K562 (cell line): Measurements from ENCODE around the gene CTCFL. TPM values are rescaled to one million over a fixed set of nuclear protein-coding genes. Genes with fewer than 3 reads are reported as not detected.
A peak's percentile ranks its signal among the peaks of the same experiment; 100 is the strongest.

Source experiments
- ATAC-seq: fragments of 200-7000 bp; cut with Tn5 transposase; 3 replicates; pipeline ENCODE4 v1.9.1; 2020; ENCODE audit warnings: moderate library complexity
- BruUV-seq: library from RNA; stranded (reverse); fragments of 400-500 nt; replicated peaks from 2 replicates; lab custom pipeline; 2021; lab: Mats Ljungman, UMichigan
- CTCF ChIA-PET: fragments of 300-600 bp; formaldehyde crosslinking; extraction: SDS; loops from one replicate; lab custom pipeline; 2021; ENCODE audit warnings: low intra/inter-chr PET ratio; lab: Yijun Ruan, JAX
- POLR2A ChIA-PET: fragments of 300-600, 350-650 bp; sonication (Branson Sonifier 250); formaldehyde crosslinking; extraction: SDS; loops from one replicate; lab custom pipeline; 2021; ENCODE audit warnings: antibody characterized with exemption, inconsistent platforms; lab: Yijun Ruan, JAX
- DNase-seq, 4 experiments: peaks; one replicate each; pipeline versions ENCODE4 v3.0.0 to v3.0.0-alpha.2; 2011 to 2018; ENCODE audit warnings: low spot score in 3 of 4, mixed read lengths in 3 of 4; ENCODE audit errors: extremely low read depth in 1 of 4
- FAIRE-seq: peaks from 2 replicates; lab custom pipeline; 2011; peaks lifted over from hg19 to GRCh38; lab: Jason Lieb, UNC
- H2AFZ ChIP-seq: 2 replicates; pipeline ENCODE4 v1.6.0; 2011; ENCODE audit warnings: low read depth, low read length, control low read depth, inconsistent platforms
- H3K27ac ChIP-seq: fragments of 200-600 bp; 3 replicates; pipeline ENCODE4 v1.8.0; 2011; ENCODE audit warnings: low read depth, mild to moderate bottlenecking, control low read depth, inconsistent platforms, low read length, moderate library complexity, mixed read lengths; ENCODE audit errors: extremely low read depth
- H3K27me3 ChIP-seq, 2 experiments: fragments of 300-600 bp in 1 of 2; 2 replicates in 1 of 2; 3 replicates in 1 of 2; pipeline versions ENCODE4 v1.6.0 to v1.8.0; 2011; ENCODE audit warnings: inconsistent platforms in 2 of 2, low read length in 2 of 2, mild to moderate bottlenecking in 1 of 2, mixed read lengths in 1 of 2, moderate library complexity in 1 of 2; ENCODE audit not compliant: control insufficient read depth in 2 of 2, insufficient read depth in 2 of 2
- H3K36me3 ChIP-seq: fragments of 300-600 bp; 3 replicates; pipeline ENCODE4 v1.8.0; 2011; ENCODE audit warnings: mild to moderate bottlenecking, low read length, inconsistent platforms; ENCODE audit not compliant: control insufficient read depth, insufficient read depth
- H3K4me1 ChIP-seq, 2 experiments: fragments of 200-600 bp in 1 of 2; replicated peaks in 1 of 2; 2 replicates in 1 of 2; 3 replicates in 1 of 2; pipeline versions ENCODE4 v1.5.1 to v1.8.0; 2011; ENCODE audit warnings: inconsistent platforms in 2 of 2, low read length in 2 of 2, mild to moderate bottlenecking in 1 of 2, mixed read lengths in 1 of 2, moderate library complexity in 1 of 2; ENCODE audit not compliant: control insufficient read depth in 2 of 2, insufficient read depth in 2 of 2
- H3K4me2 ChIP-seq: 2 replicates; pipeline ENCODE4 v1.6.1; 2011; ENCODE audit warnings: low read length, control low read depth, inconsistent platforms, mixed read lengths; ENCODE audit not compliant: insufficient read depth
- H3K4me3 ChIP-seq: fragments of 200-600 bp; sonication (generic), shearing (Covaris generic); 2 replicates; pipeline ENCODE4 v1.5.1; 2016; ENCODE audit warnings: control low read depth, inconsistent platforms
- H3K79me2 ChIP-seq: fragments of 200-600 bp; 3 replicates; pipeline ENCODE4 v1.8.0; 2011; ENCODE audit warnings: low read length, inconsistent platforms; ENCODE audit not compliant: control insufficient read depth, insufficient read depth
- H3K9ac ChIP-seq, 2 experiments: 2 replicates each; pipeline versions ENCODE4 v1.6.0 to v1.6.1; 2011; ENCODE audit warnings: low read depth in 2 of 2, low read length in 2 of 2, control low read depth in 1 of 2, inconsistent platforms in 1 of 2, mild to moderate bottlenecking in 1 of 2, mixed read lengths in 1 of 2; ENCODE audit not compliant: insufficient read depth in 1 of 2
- H3K9me1 ChIP-seq: one replicate; pipeline ENCODE4 v1.6.0; 2011; ENCODE audit warnings: inconsistent platforms, mild to moderate bottlenecking, low read length, moderate library complexity; ENCODE audit not compliant: control insufficient read depth, insufficient read depth
- H3K9me3 ChIP-seq: replicated peaks from 2 replicates; pipeline ENCODE4 v1.5.1; 2011; ENCODE audit warnings: low read depth, low read length, inconsistent platforms; ENCODE audit not compliant: control insufficient read depth, insufficient read depth
- H4K20me1 ChIP-seq: replicated peaks from 2 replicates; pipeline ENCODE4 v1.6.1; 2011; ENCODE audit warnings: low read length, inconsistent platforms, mixed read lengths; ENCODE audit not compliant: control insufficient read depth, insufficient read depth
- AFF1 ChIP-seq, 2 experiments: fragments of 450-650 bp; IDR thresholded peaks; 2 replicates each; pipeline ENCODE4 v1.6.1; 2018; ENCODE audit warnings: mild to moderate bottlenecking in 2 of 2, low read depth in 1 of 2; ENCODE audit not compliant: partially characterized antibody in 2 of 2
- CBFB ChIP-seq: sonication (generic); formaldehyde crosslinking; IDR thresholded peaks from 2 replicates; pipeline ENCODE4 v1.4.0; 2020; ENCODE audit warnings: mild to moderate bottlenecking, missing genetic modification reagents
- CREBBP ChIP-seq: IDR thresholded peaks from one replicate; pipeline ENCODE4 v1.6.1; 2012; ENCODE audit warnings: low read depth, mild to moderate bottlenecking, control low read depth, inconsistent platforms, low read length
- CREM ChIP-seq: IDR thresholded peaks from 2 replicates; pipeline ENCODE4 v1.6.1; 2014; ENCODE audit warnings: antibody characterized with exemption, low read depth
- E2F6 ChIP-seq, 2 experiments: IDR thresholded peaks; 2 replicates each; pipeline ENCODE4 v1.6.1; 2011; ENCODE audit warnings: borderline replicate concordance in 1 of 2, control low read depth in 1 of 2, low read depth in 1 of 2, low read length in 1 of 2, mild to moderate bottlenecking in 1 of 2, mixed read lengths in 1 of 2, moderate library complexity in 1 of 2; ENCODE audit not compliant: insufficient read depth in 1 of 2, insufficient read length in 1 of 2, poor library complexity in 1 of 2, severe bottlenecking in 1 of 2; ENCODE audit errors: extremely low read depth in 1 of 2
- HOXB6 ChIP-seq: fragments of 250-450 bp; sonication (Bioruptor Pico); IDR thresholded peaks from 2 replicates; pipeline ENCODE4 v1.5.1; 2022; ENCODE audit warnings: mild to moderate bottlenecking, borderline replicate concordance
- KLF16 ChIP-seq: IDR thresholded peaks from 2 replicates; pipeline ENCODE4 v1.6.1; 2016; ENCODE audit warnings: antibody characterized with exemption
- MTA1 ChIP-seq: fragments of 450-650 bp; IDR thresholded peaks from 2 replicates; pipeline ENCODE4 v1.6.1; 2017; ENCODE audit warnings: borderline replicate concordance
- NR3C1 ChIP-seq: sonication (generic); formaldehyde crosslinking; IDR thresholded peaks from 2 replicates; pipeline ENCODE4 v1.8.1; 2022; ENCODE audit warnings: missing genetic modification reagents
- TRIM25 ChIP-seq: fragments of 450-650 bp; IDR thresholded peaks from 2 replicates; pipeline ENCODE4 v1.7.0; 2016; ENCODE audit warnings: borderline replicate concordance
- XRCC5 ChIP-seq: fragments of 200-400 bp; formaldehyde crosslinking; IDR thresholded peaks from 2 replicates; pipeline ENCODE4 v1.6.1; 2017; ENCODE audit warnings: low read depth, mild to moderate bottlenecking, low read length
- ZBTB34 ChIP-seq: fragments of 250-450 bp; sonication (Bioruptor Pico); IDR thresholded peaks from 2 replicates; pipeline ENCODE4 v1.8.0; 2021; ENCODE audit warnings: mild to moderate bottlenecking, moderate library complexity
- WGBS: fragments of 100-300 bp; shearing (Covaris generic); methylation state at CpG from one replicate; pipeline ENCODE4 v1.1.6; 2016; ENCODE audit warnings: low coverage, mixed read lengths; ENCODE audit not compliant: insufficient coverage; ENCODE audit errors: missing lambda C conversion rate; 5-methylcytosine and 5-hydroxymethylcytosine counted together
- in situ Hi-C: fragments of 300-500 bp; cut with MboI; formaldehyde crosslinking; loops from 4 replicates; pipeline ENCODE4 v1.15.0; 2018; ENCODE audit warnings: inconsistent platforms, mixed read lengths
- intact Hi-C: fragments of 100-400 bp; cut with micrococcal nuclease; formaldehyde crosslinking; loops from 2 replicates; pipeline ENCODE4 v1.14.2; 2022
- polyA plus RNA-seq, 8 experiments: library from polyadenylated mRNA; depleted of rRNA in 4 of 8; stranded (reverse) in 5 of 8; unstranded in 3 of 8; fragments of >200 nt; fragmentation: Nextera tagmentation in 2 of 8; fragmentation: Illumina TruSeq in 1 of 8; extraction: Ambion mirVana in 2 of 8; extraction: Trizol in 1 of 8; gene quantifications; 2 replicates each; pipeline versions ENCODE4 v1.2.1 to v1.2.3, GENCODE V29; 2011 to 2014; ENCODE audit warnings: inconsistent platforms in 1 of 8, missing spikeins in 1 of 8
- total RNA-seq, 7 experiments: library from RNA; depleted of rRNA in 6 of 7; stranded (reverse); fragments of >200 nt in 6 of 7; fragmentation: Illumina TruSeq in 2 of 7; extraction: Trizol in 2 of 7; gene quantifications; 2 replicates each; pipeline versions ENCODE4 v1.2.1 to v1.2.3, GENCODE V29; 2011 to 2021; ENCODE audit warnings: low replicate concordance in 1 of 7

The CTCFL gene
- total and polyA plus RNA-seq, 9 of the 15 experiments (the other 6 are each of a cell fraction or from before 2014, with no cell fraction given): 42.4 to 188 (median 111) TPM

GRCh38 chr20:57459897-57460296 is 65.0 kb downstream of the CTCFL start:
- FAIRE-seq: no peak
- WGBS: 68% methylated on average over 5 of the region's 5 CpGs
- intact Hi-C loops: no loop called here

More at GRCh38 chr20:57459897-57460296, 65.0 kb downstream of the CTCFL start:
- Histone ChIP-seq H3K27me3 (no peaks in the 10 kb centered on the region), H3K4me2 (no peak overlapping the region), H3K27ac (no peak overlapping the region), H3K4me1 (peaks cover 35 to 47% of the 10 kb centered on the region in 2 experiments; a peak in 4 of 5 replicates), H3K4me3 (no peak overlapping the region), H3K9ac (peak overlapping the region; percentile 3 to 83; a peak in 1 of 4 replicates), H3K9me1 (no peaks in the 10 kb centered on the region), H4K20me1 (no peaks in the 10 kb centered on the region), H2AFZ (peak overlapping the region; percentile 69; the same call in 1 of the 2 replicates), H3K79me2 (no peaks in the 10 kb centered on the region), H3K9me3 (peaks cover 5% of the 10 kb centered on the region; the same call in 1 of the 2 replicates), H3K36me3 (no peaks in the 10 kb centered on the region; the same call in 2 of the 3 replicates)
- DNase-seq (no peak), ATAC-seq (no peak)
- in situ Hi-C loops: no loop called here
- TF ChIP-seq CBFB: no peak
- TF ChIP-seq NR3C1 (CRISPR knock-in tag): no peak
- no peak for TF ChIP-seq ZBTB34 (CRISPR knock-in tag)
- no peak for TF ChIP-seq XRCC5
- TF ChIP-seq AFF1 (IDR thresholded peaks at IDR 0.05; ENCODE audit: low read depth in 1 of 2, partially characterized antibody in 2 of 2): no peak
- TF ChIP-seq CREM: no peak
- TF ChIP-seq KLF16: no peak
- TF ChIP-seq MTA1: no peak
- TF ChIP-seq TRIM25: no peak
- no peak for TF ChIP-seq HOXB6 (CRISPR knock-in tag)
- TF ChIP-seq CREBBP: no peak
- no peak for TF ChIP-seq E2F6 (IDR thresholded peaks at IDR 0.05; ENCODE audit: borderline replicate concordance in 1 of 2, extremely low read depth in 1 of 2, insufficient read depth in 1 of 2, insufficient read length in 1 of 2, low read depth in 1 of 2, low read length in 1 of 2, poor library complexity in 1 of 2, severe bottlenecking in 1 of 2)
- no TSS peak for BruUV-seq
- ChIA-PET POLR2A (interaction anchor here (1.3 kb wide), 1 partner anchor 18 kb away, joined by 3 read pairs; no protein-coding TSS in a partner anchor), CTCF (no interaction called here)
